Activated CD4-positive, CD25-positive, alpha-beta regulatory T cell treated with anti-CD3 and anti-CD28 coated beads, Interleukin-2, amount 50 U/mL, for 24 hours (primary cell): ENCODE data around the gene SLC12A4.
"Not testable (repeated sequence)": the region's sequence is repeated elsewhere in the genome, so short reads cannot be mapped to it uniquely, and the experiment has no call there.

Experiments
- ATAC-seq, 2 donors: fragments of 150-1000 bp; cut with Tn5 transposase; one replicate each; pipeline ENCODE4 v1.10.0; 2021; ENCODE audit warnings: mild to moderate bottlenecking in 1 of 2, moderate library complexity in 1 of 2

The SLC12A4 gene

GRCh38 chr16:67940446-67941089 is 27.9 kb downstream of the SLC12A4 start:
- ATAC-seq, result no peak

- no peak for ATAC-seq
Measured at GRCh38 chr16:67939507-67940445, 28.7 kb downstream of the SLC12A4 start.

- ATAC-seq, result not testable (repeated sequence)
Measured at GRCh38 chr16:67937713-67938112, 30.7 kb downstream of the SLC12A4 start.

GRCh38 chr16:67936880-67937605 is 31.4 kb downstream of the SLC12A4 start:
- peak in 1 of 2 donors; percentile 59 for ATAC-seq

- peak; percentile 2 to 67 for ATAC-seq
Measured at GRCh38 chr16:67936124-67936879, 32.1 kb downstream of the SLC12A4 start, which contains the start of gene PSMB10. Gene PSMB10, minus strand, starts transcription at chr16:67936850. Its CDS starts 101 bp downstream, at chr16:67936749.

- ATAC-seq, result peak; percentile 92
Measured at GRCh38 chr16:67935402-67936123, 32.9 kb downstream of the SLC12A4 start.

GRCh38 chr16:67935101-67935401 is 33.4 kb downstream of the SLC12A4 start:
- ATAC-seq, result no peak

GRCh38 chr16:67934306-67935100 is 33.9 kb downstream of the SLC12A4 start:
- ATAC-seq, result no peak

- no peak for ATAC-seq
Measured at GRCh38 chr16:67933805-67934204, 34.6 kb downstream of the SLC12A4 start.

- no peak for ATAC-seq
Measured at GRCh38 chr16:67932462-67932840, 36.0 kb downstream of the SLC12A4 start.

- no peak for ATAC-seq
Measured at GRCh38 chr16:67931712-67932461, 36.5 kb downstream of the SLC12A4 start, which contains the start of gene CTRL. Gene CTRL, minus strand, starts transcription at chr16:67931862. Its CDS starts 10 bp downstream, at chr16:67931852.

- no peak for ATAC-seq
Measured at GRCh38 chr16:67930678-67931211, 37.7 kb downstream of the SLC12A4 start.

- no peak for ATAC-seq
Measured at GRCh38 chr16:67930191-67930590, 38.2 kb downstream of the SLC12A4 start.

GRCh38 chr16:67928561-67929364 is 39.7 kb downstream of the SLC12A4 start:
- ATAC-seq, result peak; percentile 77 to 82

- ATAC-seq, result no peak
Measured at GRCh38 chr16:67928147-67928546, 40.3 kb downstream of the SLC12A4 start.

GRCh38 chr16:67927131-67927941 is 41.1 kb downstream of the SLC12A4 start:
- peak in 1 of 2 donors; percentile 7 for ATAC-seq

- ATAC-seq, result no peak
Measured at GRCh38 chr16:67926181-67926750, 42.2 kb downstream of the SLC12A4 start.
